Superior temporal gyrus (tissue), 1 donor: ENCODE measurements around the gene ZNF738.
"Not testable (repeated sequence)": the region's sequence is repeated elsewhere in the genome, so short reads cannot be mapped to it uniquely, and the experiment has no call there.

ENCODE experiments used
- DNase-seq: peaks from one replicate; pipeline ENCODE4 v3.0.0-alpha.2; 2016; ENCODE audit errors: extremely low spot score

ZNF738 gene

DNA sequence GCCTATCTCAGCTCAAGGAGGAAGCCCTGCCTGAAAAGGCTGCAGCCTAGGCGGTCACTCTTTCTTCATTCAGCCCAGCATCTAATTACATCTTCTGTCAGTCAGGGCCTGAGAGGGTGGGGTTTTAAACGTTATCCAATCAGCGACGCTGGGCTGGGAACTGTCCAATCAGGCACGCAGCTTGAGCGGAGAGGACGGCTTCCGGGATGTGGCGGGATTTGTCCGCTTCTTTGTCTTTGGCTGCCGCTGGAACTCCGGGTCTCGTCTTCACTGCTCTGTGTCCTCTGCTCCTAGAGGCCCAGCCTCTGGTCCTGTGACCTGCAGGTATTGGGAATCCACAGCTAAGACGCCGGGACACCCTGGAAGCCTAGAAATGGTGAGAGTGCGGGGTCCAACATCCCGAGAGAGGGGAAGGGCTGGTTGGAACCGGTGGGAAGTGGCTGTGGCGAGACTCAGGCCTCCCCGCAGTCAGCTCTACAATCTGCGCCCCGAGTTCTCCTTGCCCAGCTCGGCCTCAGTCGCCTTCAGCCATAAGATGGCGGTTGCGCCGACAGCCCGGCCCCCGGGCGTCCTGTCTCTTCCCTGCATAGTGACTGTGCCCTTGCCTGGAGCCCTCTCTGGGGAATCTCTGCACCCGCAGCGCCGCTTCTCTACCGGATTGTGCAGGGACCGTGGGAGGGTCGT lies at the start of gene ZNF738:
Gene ZNF738 (plus strand): TSS at position 233 of the 684 bp plus-strand sequence. CDS start 141 bp downstream, at position 374.
- DNase-seq, result peak; percentile 99

GRCh38 chr19:21312807-21313206 lies 46.0 kb upstream of the ZNF738 start:
- DNase-seq, result not testable (repeated sequence)

- peak; percentile 65 for DNase-seq
These were observed 44.1 kb upstream of the ZNF738 start for GRCh38 chr19:21314676-21315075.

DNA sequence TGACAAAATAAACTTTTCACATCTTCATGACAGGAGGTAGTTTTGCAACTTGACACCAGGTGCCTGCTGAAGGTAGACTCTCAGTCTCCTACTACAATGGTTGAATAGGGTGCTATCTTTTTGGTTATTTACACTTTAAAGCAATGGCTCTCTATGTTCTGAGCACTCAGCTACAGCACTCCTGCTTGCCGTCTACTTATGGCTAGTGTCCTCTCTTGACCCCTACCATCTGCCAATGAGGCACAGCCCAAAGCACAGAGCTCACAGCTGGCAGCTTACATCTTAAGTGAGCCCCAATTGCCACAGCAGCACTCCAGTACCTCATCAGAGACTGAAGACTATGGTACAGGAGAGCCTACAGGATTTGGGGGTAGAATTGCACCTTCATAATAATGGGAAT lies 41.0 kb upstream of the ZNF738 start:
- peak; percentile 23 for DNase-seq

DNA sequence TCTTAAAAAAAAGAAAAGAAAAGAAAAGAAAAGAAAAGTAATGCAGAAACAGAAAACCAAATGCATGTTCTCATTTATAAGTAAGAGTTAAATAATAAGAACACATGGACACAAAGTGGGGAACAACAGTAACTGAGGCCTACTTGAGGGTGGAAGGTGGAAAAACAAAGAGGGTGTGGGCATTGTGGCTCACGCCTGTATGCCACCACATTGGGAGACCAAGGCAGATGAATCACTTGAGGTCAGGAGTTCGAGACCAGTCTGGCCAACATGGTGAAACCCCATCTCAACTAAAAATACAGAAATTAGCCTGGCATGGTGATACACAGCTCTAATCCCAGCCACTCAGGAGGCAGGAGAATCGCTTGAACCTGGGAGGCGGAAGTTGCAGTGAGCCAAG lies 37.7 kb upstream of the ZNF738 start:
- peak; percentile 12 for DNase-seq

- DNase-seq, result peak; percentile 13
These were observed 36.8 kb upstream of the ZNF738 start for GRCh38 chr19:21321996-21322395.

DNA sequence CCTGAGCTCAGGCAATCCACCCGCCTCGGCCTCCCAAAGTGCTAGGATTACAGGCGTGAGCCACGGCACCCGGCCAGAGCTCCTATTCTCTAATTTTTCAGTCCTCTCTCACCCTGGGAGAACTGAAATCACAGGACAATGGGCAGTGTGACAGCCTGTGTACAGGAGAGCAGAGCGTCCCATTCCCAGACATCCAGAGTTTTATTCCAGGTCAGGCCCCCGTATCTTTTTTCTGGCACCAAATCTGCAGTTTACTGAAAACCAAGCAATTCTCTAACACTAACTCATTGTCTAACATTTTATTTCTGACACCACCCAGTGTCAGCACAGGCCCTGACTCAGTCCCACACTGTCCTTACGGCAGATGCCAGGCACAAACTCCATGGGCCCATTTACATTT lies 36.3 kb upstream of the ZNF738 start:
- DNase-seq, result peak; percentile 91

GRCh38 chr19:21323000-21323399 lies 35.8 kb upstream of the ZNF738 start:
- DNase-seq, result peak; percentile 61

- no peak for DNase-seq
These were observed 32.6 kb upstream of the ZNF738 start for GRCh38 chr19:21326169-21326568.

DNA sequence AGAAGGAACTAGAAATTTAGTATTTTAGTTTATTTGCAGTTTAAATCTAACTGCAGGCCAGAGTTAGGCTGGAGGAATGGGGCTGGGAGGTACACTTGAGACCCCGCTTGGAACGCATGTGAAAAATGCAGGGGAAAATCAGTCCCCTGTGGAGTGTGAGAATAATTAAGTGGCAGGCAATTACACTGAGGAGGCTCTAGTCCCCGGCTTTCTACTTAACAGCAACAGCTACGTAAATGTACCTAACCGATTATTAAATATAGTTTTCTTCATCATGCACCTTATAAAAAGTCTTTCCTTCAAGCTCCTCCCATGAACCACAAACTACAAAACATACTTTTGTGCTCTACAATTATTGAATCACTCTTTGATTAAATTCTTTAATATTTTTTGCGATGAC lies 30.4 kb upstream of the ZNF738 start:
- peak; percentile 48 for DNase-seq

- peak; percentile 98 for DNase-seq
These were observed 29.8 kb upstream of the ZNF738 start, which contains the start of gene ZNF708 for GRCh38 chr19:21328885-21329605. TSS of gene ZNF708 (minus strand) at chr19:21329410. CDS start at chr19:21329212, 198 bp downstream.

- DNase-seq, result no peak
These were observed 23.1 kb upstream of the ZNF738 start for GRCh38 chr19:21335721-21336120.

- DNase-seq, result not testable (repeated sequence)
These were observed 14.0 kb upstream of the ZNF738 start for GRCh38 chr19:21344841-21345240.

- DNase-seq, result no peak
These were observed 6.0 kb upstream of the ZNF738 start for GRCh38 chr19:21352830-21353229.

DNA sequence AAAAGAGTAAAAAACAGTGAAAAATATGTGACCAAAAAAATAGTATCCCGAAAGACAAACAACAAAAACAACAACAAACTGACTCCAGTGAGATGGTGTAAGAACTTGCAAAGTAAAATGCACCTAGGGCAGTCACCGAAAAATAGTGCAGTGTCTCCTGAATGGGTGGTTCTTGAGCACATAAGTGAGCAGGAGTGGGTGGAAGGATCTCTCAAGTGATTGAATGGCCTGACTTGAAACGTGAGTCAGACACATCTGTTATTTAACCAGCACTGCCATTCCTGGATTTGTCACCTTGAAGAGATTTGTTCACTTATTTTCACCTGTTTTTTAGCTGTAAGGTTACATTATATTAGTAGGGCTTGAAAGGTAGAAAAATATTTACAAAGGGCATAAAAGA lies 3.5 kb downstream of the ZNF738 start:
- no peak for DNase-seq

- DNase-seq, result no peak
These were observed 25.3 kb downstream of the ZNF738 start for GRCh38 chr19:21383980-21384582.

DNA sequence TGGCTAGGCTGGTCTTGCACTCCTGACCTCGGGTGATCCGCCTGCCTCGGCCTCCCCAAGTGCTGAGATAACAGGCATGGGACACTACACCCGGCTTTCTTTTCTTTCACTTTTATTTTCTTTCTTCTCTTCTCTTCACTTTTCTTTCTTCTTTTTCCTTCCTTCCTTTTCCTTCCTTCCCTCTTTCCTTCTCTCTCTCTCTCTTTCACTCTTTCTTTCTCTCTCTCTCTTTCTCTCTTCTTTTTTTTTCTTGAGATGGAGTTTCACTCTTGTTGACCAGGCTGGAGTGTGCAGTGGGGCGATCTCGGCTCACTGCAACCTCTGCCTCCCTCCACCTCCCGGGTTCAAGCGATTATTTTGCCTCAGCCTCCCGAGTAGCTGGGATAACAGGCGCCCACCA lies 37.3 kb downstream of the ZNF738 start:
- DNase-seq, result no peak

DNA sequence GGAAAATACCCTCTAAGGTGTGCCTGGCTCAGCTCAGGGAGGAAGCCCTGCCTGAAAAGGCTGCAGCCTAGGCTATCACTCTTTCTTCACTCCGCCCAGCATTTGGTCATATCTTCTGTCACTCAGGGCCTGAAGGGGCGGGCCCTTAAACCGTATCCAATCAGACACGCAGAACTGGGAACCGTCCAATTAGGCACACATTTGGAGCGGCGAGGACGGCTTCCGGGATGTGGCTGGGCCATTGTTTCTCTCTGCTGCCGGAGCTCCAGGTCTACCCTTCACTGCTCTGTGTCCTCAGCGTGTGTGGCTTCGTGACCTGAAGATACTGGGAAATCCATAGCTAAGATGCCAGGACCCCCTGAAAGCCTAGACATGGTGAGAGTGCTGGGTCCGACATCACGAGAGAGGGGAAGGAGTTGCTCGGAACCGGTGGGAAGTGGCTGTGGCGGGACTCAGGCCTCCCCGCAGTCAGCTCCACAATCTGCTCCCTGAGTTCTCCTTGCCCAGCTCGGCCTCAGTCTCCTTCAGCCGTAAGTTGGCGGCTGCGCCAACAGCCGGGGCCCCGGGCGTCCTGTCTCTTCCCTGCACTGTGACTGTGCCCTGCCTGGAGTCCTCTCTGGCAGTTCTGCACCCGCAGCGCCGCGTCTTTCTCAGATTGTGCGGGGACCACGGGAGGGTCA lies 38.2 kb downstream of the ZNF738 start, which contains the start of gene ZNF493:
Gene ZNF493 (plus strand): TSS at position 241 of the 680 bp plus-strand sequence. CDS start 105 bp downstream, at position 346.
- peak; percentile 99 for DNase-seq

GRCh38 chr19:21398851-21399250 lies 40.1 kb downstream of the ZNF738 start:
- no peak for DNase-seq

DNA sequence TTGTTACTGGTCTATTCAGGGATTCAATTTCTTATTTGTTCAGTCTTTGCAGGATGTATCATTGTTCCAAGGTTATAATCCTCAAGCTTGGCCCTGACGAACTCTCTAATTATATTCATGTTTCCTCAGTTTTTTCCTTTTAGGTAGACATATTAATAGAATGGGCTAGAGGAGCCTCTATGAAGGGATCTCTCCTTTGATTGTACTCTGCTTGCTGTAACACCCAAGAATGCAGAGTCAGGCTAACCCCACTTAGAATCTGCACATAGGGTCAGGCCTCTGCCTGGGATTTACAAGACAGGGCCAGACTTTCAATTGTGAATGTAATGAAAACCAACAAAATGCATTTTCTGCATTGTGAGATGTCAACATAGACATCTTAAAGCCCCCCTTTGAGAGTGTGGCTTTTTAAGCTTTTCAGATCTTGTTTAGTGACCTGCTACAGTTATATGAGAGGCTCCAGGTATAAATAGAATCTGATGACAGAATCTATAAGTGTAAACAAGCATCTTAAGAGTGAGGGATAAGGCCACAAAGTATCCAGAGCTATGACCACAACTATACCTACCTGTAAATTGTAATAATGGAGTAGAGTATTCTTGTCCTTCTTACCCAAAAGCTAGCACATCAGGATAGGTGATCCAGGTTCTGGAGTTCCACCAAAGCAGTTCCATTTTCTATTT lies 43.6 kb downstream of the ZNF738 start:
- no peak for DNase-seq

DNA sequence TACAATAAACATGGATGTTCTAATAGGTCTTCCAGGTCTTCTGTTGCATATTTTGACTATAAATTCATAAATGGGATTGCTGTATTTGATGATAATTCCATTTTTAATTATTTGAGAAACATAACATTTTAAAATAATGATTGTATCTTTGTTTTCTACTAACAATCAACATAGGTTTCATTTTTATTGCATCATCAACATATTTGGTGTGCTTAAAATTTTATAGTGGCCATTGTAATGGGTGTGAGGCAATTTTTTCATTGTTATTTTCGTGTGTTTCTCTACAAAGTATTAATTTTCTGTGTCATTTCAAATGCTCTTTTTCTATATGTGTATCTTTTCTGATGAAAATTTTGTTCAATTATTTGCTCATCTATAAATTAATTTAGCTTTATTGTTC lies 51.4 kb downstream of the ZNF738 start:
- DNase-seq, result no peak
